Nephron progenitor cell (in vitro differentiated cells): ENCODE data around the gene KCNJ1.
A peak's percentile ranks its signal among the peaks of the same experiment; 100 is the strongest.

Experiments used
- DNase-seq: peaks from one replicate; pipeline ENCODE4 v3.0.0; 2021
- H3K27ac Mint-ChIP-seq: 2 replicates; pipeline ENCODE4 v1.8.0; 2021; ENCODE audit warnings: mild to moderate bottlenecking, moderate library complexity, mixed read lengths
- H3K27me3 Mint-ChIP-seq: 2 replicates; pipeline ENCODE4 v1.8.0; 2021; ENCODE audit warnings: mild to moderate bottlenecking, low read depth, mixed read lengths; ENCODE audit not compliant: poor library complexity
- H3K36me3 Mint-ChIP-seq: 2 replicates; pipeline ENCODE4 v1.8.0; 2021; ENCODE audit warnings: low read depth, mixed read lengths
- H3K4me1 Mint-ChIP-seq: 2 replicates; pipeline ENCODE4 v1.8.0; 2021; ENCODE audit warnings: mixed read lengths
- H3K4me3 Mint-ChIP-seq: 2 replicates; pipeline ENCODE4 v1.8.0; 2021; ENCODE audit warnings: mild to moderate bottlenecking, moderate library complexity, mixed read lengths
- H3K9me3 Mint-ChIP-seq: 2 replicates; pipeline ENCODE4 v1.8.0; 2021; ENCODE audit warnings: mild to moderate bottlenecking, moderate library complexity, mixed read lengths
- CTCF ChIP-seq: fragments of 200-600 bp; sonication (generic); IDR thresholded peaks from 2 replicates; pipeline ENCODE4 v1.5.0; 2021; ENCODE audit warnings: antibody characterized with exemption

Gene KCNJ1

GRCh38 chr11:128894286-128894681, 27.2 kb upstream of the KCNJ1 start:
- Mint-ChIP-seq H3K9me3 (no peaks in the 10 kb centered on the region), H3K4me1 (peaks cover 46% of the 10 kb centered on the region), H3K27ac (no peak overlapping the region), H3K4me3 (no peak overlapping the region), H3K27me3 (peaks cover 48% of the 10 kb centered on the region), H3K36me3 (no peaks in the 10 kb centered on the region)
- DNase-seq, result no peak
- TF ChIP-seq CTCF, result no peak

- H3K4me1 Mint-ChIP-seq, result peaks cover 49% of the 10 kb centered on the region
- H3K4me3 Mint-ChIP-seq, result no peak overlapping the region
- DNase-seq, result no peak
- no peaks in the 10 kb centered on the region for H3K9me3 Mint-ChIP-seq
- H3K36me3 Mint-ChIP-seq, result no peaks in the 10 kb centered on the region
- H3K27ac Mint-ChIP-seq, result no peak overlapping the region
- TF ChIP-seq CTCF, result no peak
- H3K27me3 Mint-ChIP-seq, result peaks cover 50% of the 10 kb centered on the region
These were observed 26.6 kb upstream of the KCNJ1 start for GRCh38 chr11:128893578-128894285.

GRCh38 chr11:128892866-128893565, 25.9 kb upstream of the KCNJ1 start:
- Mint-ChIP-seq H3K4me1 (peaks cover 54% of the 10 kb centered on the region), H3K27me3 (peaks cover 51% of the 10 kb centered on the region), H3K4me3 (no peak overlapping the region), H3K27ac (no peak overlapping the region), H3K36me3 (no peaks in the 10 kb centered on the region), H3K9me3 (no peaks in the 10 kb centered on the region)
- TF ChIP-seq CTCF, result no peak
- DNase-seq, result no peak

GRCh38 chr11:128891913-128892398, 24.9 kb upstream of the KCNJ1 start:
- H3K36me3 Mint-ChIP-seq, result no peaks in the 10 kb centered on the region
- H3K4me3 Mint-ChIP-seq, result peak overlapping the region; percentile 84

GRCh38 chr11:128890543-128891368, 23.7 kb upstream of the KCNJ1 start, which contains the start of gene KCNJ5:
KCNJ5 (plus strand) TSS chr11:128891356; CDS start chr11:128911274, 19,918 bp downstream.
- no peak for TF ChIP-seq CTCF
- Mint-ChIP-seq H3K4me1 (peaks cover 57% of the 10 kb centered on the region), H3K4me3 (peak within 1 kb of the TSS; percentile 86), H3K27ac (no peak within 1 kb of the TSS), H3K9me3 (no peaks in the 10 kb centered on the region), H3K36me3 (no peaks in the 10 kb centered on the region), H3K27me3 (peaks cover 65% of the 10 kb centered on the region)
- peak; percentile 66 for DNase-seq

More at GRCh38 chr11:128891913-128892398, 24.9 kb upstream of the KCNJ1 start:
- Mint-ChIP-seq H3K4me1 (peaks cover 57% of the 10 kb centered on the region), H3K27ac (no peak overlapping the region), H3K9me3 (no peaks in the 10 kb centered on the region), H3K27me3 (peaks cover 55% of the 10 kb centered on the region)
- no peak for DNase-seq
- TF ChIP-seq CTCF, result no peak
